Keratinocyte (primary cell): ENCODE measurements around the gene KLK3. TPM values are rescaled to one million over a fixed set of nuclear protein-coding genes. Genes with fewer than 3 reads are reported as not detected.

Experiments
- DNase-seq: peaks from one replicate; pipeline ENCODE4 v3.0.0-alpha.2; 2011; ENCODE audit warnings: low read depth, missing footprints, low spot score
- FAIRE-seq: peaks from 2 replicates; lab custom pipeline; 2011; peaks lifted over from hg19 to GRCh38; lab: Jason Lieb, UNC
- H2AFZ ChIP-seq: 2 replicates; pipeline ENCODE4 v1.6.0; 2012; ENCODE audit warnings: low read length, control low read depth, inconsistent platforms; ENCODE audit not compliant: control insufficient read depth
- H3K27ac ChIP-seq: 2 replicates; pipeline ENCODE4 v1.5.1; 2011; ENCODE audit warnings: low read length; ENCODE audit not compliant: control insufficient read depth, insufficient read depth
- H3K27me3 ChIP-seq: 3 replicates; pipeline ENCODE4 v1.6.0; 2011; ENCODE audit warnings: low read length; ENCODE audit not compliant: control insufficient read depth, insufficient read depth; ENCODE audit errors: extremely low read depth
- H3K36me3 ChIP-seq, 2 experiments: 2 replicates in 1 of 2; 3 replicates in 1 of 2; pipeline ENCODE4 v1.5.1; 2011; ENCODE audit warnings: low read length in 2 of 2, mild to moderate bottlenecking in 1 of 2; ENCODE audit not compliant: control insufficient read depth in 2 of 2, insufficient read depth in 2 of 2; ENCODE audit errors: extremely low read depth in 1 of 2
- H3K4me1 ChIP-seq: 3 replicates; pipeline ENCODE4 v1.5.1; 2011; ENCODE audit warnings: low read length; ENCODE audit not compliant: control insufficient read depth, insufficient read depth; ENCODE audit errors: extremely low read depth
- H3K4me2 ChIP-seq: 3 replicates; pipeline ENCODE4 v1.6.0; 2011; ENCODE audit warnings: low read depth, low read length; ENCODE audit not compliant: control insufficient read depth, insufficient read depth; ENCODE audit errors: extremely low read depth
- H3K4me3 ChIP-seq, 3 experiments: fragments of 200-600 bp in 1 of 3; sonication (generic) in 1 of 3; 2 replicates in 2 of 3; 3 replicates in 1 of 3; pipeline ENCODE4 v1.5.1; 2011 to 2016; ENCODE audit warnings: low read length in 3 of 3, mild to moderate bottlenecking in 3 of 3, control low read depth in 2 of 3, inconsistent platforms in 1 of 3, low read depth in 1 of 3, mixed read lengths in 1 of 3, mixed run types in 1 of 3, moderate library complexity in 1 of 3; ENCODE audit not compliant: control insufficient read depth in 2 of 3, insufficient read depth in 2 of 3; ENCODE audit errors: extremely low read depth in 1 of 3
- H3K79me2 ChIP-seq: 2 replicates; pipeline ENCODE4 v1.6.0; 2012; ENCODE audit warnings: low read length; ENCODE audit not compliant: control insufficient read depth, insufficient read depth
- H3K9ac ChIP-seq: 3 replicates; pipeline ENCODE4 v1.6.0; 2011; ENCODE audit warnings: low read length; ENCODE audit not compliant: control insufficient read depth, insufficient read depth; ENCODE audit errors: extremely low read depth
- H3K9me1 ChIP-seq: 3 replicates; pipeline ENCODE4 v1.6.0; 2011; ENCODE audit warnings: low read length; ENCODE audit not compliant: control insufficient read depth, insufficient read depth; ENCODE audit errors: extremely low read depth
- H3K9me3 ChIP-seq: 2 replicates; pipeline ENCODE4 v1.5.1; 2012; ENCODE audit warnings: low read depth, low read length; ENCODE audit not compliant: control insufficient read depth
- H4K20me1 ChIP-seq: 3 replicates; pipeline ENCODE4 v1.6.0; 2011; ENCODE audit warnings: low read length; ENCODE audit not compliant: control insufficient read depth, insufficient read depth; ENCODE audit errors: extremely low read depth
- EZH2 ChIP-seq: IDR thresholded peaks from one replicate; pipeline ENCODE4 v1.6.1; 2012; ENCODE audit warnings: inconsistent platforms, mild to moderate bottlenecking, low read length, moderate library complexity
- dilution Hi-C: fragments of 300-500 bp; cut with MboI; formaldehyde crosslinking; loops from one replicate; pipeline ENCODE4 v1.7.0; 2020; ENCODE audit warnings: low sequenced_read_pairs; ENCODE audit not compliant: extremely low pct_ligation_motif_present
- polyA plus RNA-seq, 5 experiments: library from polyadenylated mRNA; depleted of rRNA in 3 of 5; stranded (reverse) in 3 of 5; stranded (forward) in 1 of 5; unstranded in 1 of 5; fragments of >200 nt; gene quantifications; 1 replicate in 1 of 5; 2 replicates in 3 of 5; 3 replicates in 1 of 5; pipeline versions ENCODE4 v1.2.1 to v1.2.3, GENCODE V29; 2011 to 2012; ENCODE audit warnings: missing spikeins in 2 of 5, low read depth in 1 of 5, low replicate concordance in 1 of 5
- TF ChIP-seq, protein P1 (sequence below), 3 experiments: IDR thresholded peaks in 1 of 3; conservative IDR thresholded peaks in 1 of 3; optimal IDR thresholded peaks in 1 of 3; 2 replicates in 2 of 3; 3 replicates in 1 of 3; pipeline versions ENCODE3 to v1.5.1; 2011; ENCODE audit warnings: low read length in 3 of 3, mild to moderate bottlenecking in 3 of 3, moderate library complexity in 2 of 3, control low read depth in 1 of 3, inconsistent platforms in 1 of 3; ENCODE audit not compliant: insufficient read depth in 2 of 3; ENCODE audit errors: extremely low read depth in 1 of 3

KLK3 gene
- polyA plus RNA-seq, 1 donor (not counting 4 experiments of a cell fraction or from before 2014, with no cell fraction given), result not detected

- Histone ChIP-seq H3K36me3 (no peaks in the 10 kb centered on the region), H3K27me3 (no peaks in the 10 kb centered on the region), H2AFZ (no peak overlapping the region), H3K9ac (no peak overlapping the region), H3K27ac (no peak overlapping the region), H3K9me1 (no peaks in the 10 kb centered on the region), H3K4me2 (no peak overlapping the region), H3K4me3 (no peak overlapping the region), H3K4me1 (peaks cover 9% of the 10 kb centered on the region), H4K20me1 (no peaks in the 10 kb centered on the region), H3K9me3 (no peaks in the 10 kb centered on the region), H3K79me2 (no peaks in the 10 kb centered on the region)
- TF ChIP-seq, protein P1, sequence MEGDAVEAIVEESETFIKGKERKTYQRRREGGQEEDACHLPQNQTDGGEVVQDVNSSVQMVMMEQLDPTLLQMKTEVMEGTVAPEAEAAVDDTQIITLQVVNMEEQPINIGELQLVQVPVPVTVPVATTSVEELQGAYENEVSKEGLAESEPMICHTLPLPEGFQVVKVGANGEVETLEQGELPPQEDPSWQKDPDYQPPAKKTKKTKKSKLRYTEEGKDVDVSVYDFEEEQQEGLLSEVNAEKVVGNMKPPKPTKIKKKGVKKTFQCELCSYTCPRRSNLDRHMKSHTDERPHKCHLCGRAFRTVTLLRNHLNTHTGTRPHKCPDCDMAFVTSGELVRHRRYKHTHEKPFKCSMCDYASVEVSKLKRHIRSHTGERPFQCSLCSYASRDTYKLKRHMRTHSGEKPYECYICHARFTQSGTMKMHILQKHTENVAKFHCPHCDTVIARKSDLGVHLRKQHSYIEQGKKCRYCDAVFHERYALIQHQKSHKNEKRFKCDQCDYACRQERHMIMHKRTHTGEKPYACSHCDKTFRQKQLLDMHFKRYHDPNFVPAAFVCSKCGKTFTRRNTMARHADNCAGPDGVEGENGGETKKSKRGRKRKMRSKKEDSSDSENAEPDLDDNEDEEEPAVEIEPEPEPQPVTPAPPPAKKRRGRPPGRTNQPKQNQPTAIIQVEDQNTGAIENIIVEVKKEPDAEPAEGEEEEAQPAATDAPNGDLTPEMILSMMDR (optimal IDR thresholded peaks at IDR 0.05 in 1 of 3, IDR thresholded peaks at IDR 0.05 in 1 of 3, conservative IDR thresholded peaks at IDR 0.05 in 1 of 3; ENCODE audit: extremely low read depth in 1 of 3, insufficient read depth in 2 of 3, low read length in 3 of 3), result peak in 1 of 3 experiments; percentile 34
- no peak for TF ChIP-seq EZH2
- no peak for DNase-seq
- dilution Hi-C loops, result no loop called here
- no peak for FAIRE-seq
Measured at GRCh38 chr19:50897612-50898011, 42.9 kb downstream of the KLK3 start.

DNA sequence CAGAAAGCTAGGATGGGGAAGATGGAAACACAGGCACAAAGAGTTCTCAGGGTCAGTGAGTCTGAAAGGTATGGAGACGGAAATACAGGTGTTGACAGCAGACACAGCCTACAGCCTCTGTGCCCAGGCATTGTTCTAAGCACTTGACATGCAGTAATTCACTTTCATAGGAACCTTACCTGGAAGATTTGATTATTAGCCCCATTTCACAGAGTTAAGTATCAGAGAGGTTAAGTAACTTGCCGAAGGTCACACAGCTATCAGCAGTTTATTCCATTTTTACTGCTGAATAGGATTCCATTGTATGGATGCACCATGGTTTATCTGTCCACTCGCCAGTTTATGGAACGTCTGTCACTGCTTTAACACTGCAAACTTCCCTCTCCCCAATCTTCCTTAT is 43.3 kb downstream of the KLK3 start:
- no peak for TF ChIP-seq EZH2
- TF ChIP-seq, protein P1 (optimal IDR thresholded peaks at IDR 0.05 in 1 of 3, IDR thresholded peaks at IDR 0.05 in 1 of 3, conservative IDR thresholded peaks at IDR 0.05 in 1 of 3; ENCODE audit: extremely low read depth in 1 of 3, insufficient read depth in 2 of 3, low read length in 3 of 3), result no peak
- dilution Hi-C loops, result no loop called here
- DNase-seq (no peak), FAIRE-seq (no peak)
- Histone ChIP-seq H3K9me1 (no peaks in the 10 kb centered on the region), H3K4me3 (no peak overlapping the region), H3K27ac (no peak overlapping the region), H3K9me3 (no peaks in the 10 kb centered on the region), H3K27me3 (no peaks in the 10 kb centered on the region), H2AFZ (no peak overlapping the region), H3K36me3 (no peaks in the 10 kb centered on the region), H4K20me1 (no peaks in the 10 kb centered on the region), H3K79me2 (no peaks in the 10 kb centered on the region), H3K4me2 (no peak overlapping the region), H3K9ac (no peak overlapping the region), H3K4me1 (peaks cover 9% of the 10 kb centered on the region)
